Colonic mucosa (tissue), 4 donors: ENCODE results near the gene ZNF569. TPM values are rescaled to one million over a fixed set of nuclear protein-coding genes. Genes with fewer than 3 reads are reported as not detected.
"Not testable (repeated sequence)": the region's sequence is repeated elsewhere in the genome, so short reads cannot be mapped to it uniquely, and the experiment has no call there.

Experiments used
- DNase-seq: peaks from one replicate; pipeline ENCODE4 v3.0.0-alpha.2; 2020
- H3K27ac ChIP-seq: fragments of 200-600 bp; one replicate; pipeline ENCODE4 v1.8.0; 2021
- H3K27me3 ChIP-seq: fragments of 200-600 bp; one replicate; pipeline ENCODE4 v1.8.0; 2021
- H3K36me3 ChIP-seq: fragments of 200-600 bp; one replicate; pipeline ENCODE4 v1.8.0; 2021
- H3K4me1 ChIP-seq: fragments of 200-600 bp; one replicate; pipeline ENCODE4 v1.8.0; 2021; ENCODE audit warnings: mild to moderate bottlenecking
- H3K4me3 ChIP-seq: fragments of 200-600 bp; one replicate; pipeline ENCODE4 v1.8.0; 2021
- H3K9ac ChIP-seq, 2 donors: one replicate each; pipeline ENCODE4 v1.7.0; 2013; ENCODE audit warnings: control low read depth in 2 of 2, low read depth in 2 of 2, low read length in 2 of 2
- H3K9me3 ChIP-seq: fragments of 200-600 bp; one replicate; pipeline ENCODE4 v1.8.0; 2021
- CTCF ChIP-seq: fragments of 200-600 bp; IDR thresholded peaks from one replicate; pipeline ENCODE4 v1.8.0; 2022; ENCODE audit warnings: antibody characterized with exemption, mild to moderate bottlenecking
- intact Hi-C: fragments of 100-400 bp; cut with DNase I; formaldehyde crosslinking; loops from one replicate; pipeline ENCODE4 v1.14.1; 2022
- total RNA-seq, 2 donors: library from RNA; stranded (reverse); fragmentation: NEBNext Ultra II Directional in 1 of 2; extraction: Animal tissue kit (Norgen Biotek cat#: 25700) in 1 of 2; gene quantifications; one replicate each; pipeline ENCODE4 v1.2.1, GENCODE V29; 2021
- donor health status: healthy.
- donor health status: DM: no; HTN: no; CAD: no.
- donor health status: DM: no; HTN: no; CAD: no.

The ZNF569 gene
- total RNA-seq, 2 donors from 2014 or later, result 1.1 to 1.4 TPM

- no peaks in the 10 kb centered on the region for H3K36me3 ChIP-seq
- H3K9ac ChIP-seq, result no peak overlapping the region
- H3K4me1 ChIP-seq, result no peaks in the 10 kb centered on the region
- DNase-seq, result no peak
- TF ChIP-seq CTCF, result no peak
- no peak overlapping the region for H3K4me3 ChIP-seq
- H3K27me3 ChIP-seq, result no peaks in the 10 kb centered on the region
- intact Hi-C loops, result no loop called here
- peaks cover 13% of the 10 kb centered on the region for H3K9me3 ChIP-seq
- H3K27ac ChIP-seq, result no peak overlapping the region
Observed at GRCh38 chr19:37413313-37414084, 53.7 kb downstream of the ZNF569 start.

- Histone ChIP-seq H3K27ac (no peak overlapping the region), H3K36me3 (no peaks in the 10 kb centered on the region), H3K4me3 (no peak overlapping the region), H3K4me1 (no peaks in the 10 kb centered on the region), H3K9ac (no peak overlapping the region), H3K27me3 (no peaks in the 10 kb centered on the region), H3K9me3 (peaks cover 13% of the 10 kb centered on the region)
- TF ChIP-seq CTCF, result no peak
- intact Hi-C loops, result no loop called here
- DNase-seq, result no peak
Observed at GRCh38 chr19:37412700-37413099, 54.5 kb downstream of the ZNF569 start.

GRCh38 chr19:37406140-37406846 is 61.0 kb downstream of the ZNF569 start:
- H3K4me3 ChIP-seq, intact Hi-C loops, H3K4me1 ChIP-seq, H3K9me3 ChIP-seq, H3K9ac ChIP-seq, H3K36me3 ChIP-seq, H3K27me3 ChIP-seq, DNase-seq, H3K27ac ChIP-seq: not testable (repeated sequence)

- no peaks in the 10 kb centered on the region for H3K4me1 ChIP-seq
- no peaks in the 10 kb centered on the region for H3K36me3 ChIP-seq
- no peak for TF ChIP-seq CTCF
- intact Hi-C loops, result no loop called here
- H3K9me3 ChIP-seq, result no peaks in the 10 kb centered on the region
- no peak overlapping the region for H3K27ac ChIP-seq
- DNase-seq, result no peak
- H3K4me3 ChIP-seq, result no peak overlapping the region
- H3K9ac ChIP-seq, result no peak overlapping the region
- H3K27me3 ChIP-seq, result no peaks in the 10 kb centered on the region
Observed at GRCh38 chr19:37403403-37403802, 63.8 kb downstream of the ZNF569 start.

GRCh38 chr19:37401078-37401477 is 66.2 kb downstream of the ZNF569 start:
- no peak for DNase-seq
- Histone ChIP-seq H3K4me3 (no peak overlapping the region), H3K9me3 (no peaks in the 10 kb centered on the region), H3K27ac (no peak overlapping the region), H3K36me3 (no peaks in the 10 kb centered on the region), H3K4me1 (no peaks in the 10 kb centered on the region), H3K27me3 (no peaks in the 10 kb centered on the region), H3K9ac (no peak overlapping the region)
- TF ChIP-seq CTCF, result no peak
- intact Hi-C loops, result no loop called here

GRCh38 chr19:37391399-37391798 is 75.8 kb downstream of the ZNF569 start:
- H3K27me3 ChIP-seq, intact Hi-C loops, H3K4me3 ChIP-seq, H3K27ac ChIP-seq, H3K9ac ChIP-seq, DNase-seq, H3K4me1 ChIP-seq: not testable (repeated sequence)
- Histone ChIP-seq H3K9me3 (peaks cover 17% of the 10 kb centered on the region), H3K36me3 (peaks cover 16% of the 10 kb centered on the region)
